K562 (cell line): ENCODE results near the gene SPDYE3. TPM values are rescaled to one million over a fixed set of nuclear protein-coding genes. Genes with fewer than 3 reads are reported as not detected.
"Not testable (repeated sequence)": the region's sequence is repeated elsewhere in the genome, so short reads cannot be mapped to it uniquely, and the experiment has no call there.

Experiments
- ATAC-seq: fragments of 200-7000 bp; cut with Tn5 transposase; 3 replicates; pipeline ENCODE4 v1.9.1; 2020; ENCODE audit warnings: moderate library complexity
- BruUV-seq: library from RNA; stranded (reverse); fragments of 400-500 nt; replicated peaks from 2 replicates; lab custom pipeline; 2021; lab: Mats Ljungman, UMichigan
- CTCF ChIA-PET: fragments of 300-600 bp; formaldehyde crosslinking; extraction: SDS; loops from one replicate; lab custom pipeline; 2021; ENCODE audit warnings: low intra/inter-chr PET ratio; lab: Yijun Ruan, JAX
- POLR2A ChIA-PET: fragments of 300-600, 350-650 bp; sonication (Branson Sonifier 250); formaldehyde crosslinking; extraction: SDS; loops from one replicate; lab custom pipeline; 2021; ENCODE audit warnings: antibody characterized with exemption, inconsistent platforms; lab: Yijun Ruan, JAX
- DNase-seq, 4 experiments: peaks; one replicate each; pipeline versions ENCODE4 v3.0.0 to v3.0.0-alpha.2; 2011 to 2018; ENCODE audit warnings: low spot score in 3 of 4, mixed read lengths in 3 of 4; ENCODE audit errors: extremely low read depth in 1 of 4
- FAIRE-seq: peaks from 2 replicates; lab custom pipeline; 2011; peaks lifted over from hg19 to GRCh38; lab: Jason Lieb, UNC
- H2AFZ ChIP-seq: 2 replicates; pipeline ENCODE4 v1.6.0; 2011; ENCODE audit warnings: low read depth, low read length, control low read depth, inconsistent platforms
- H3K27ac ChIP-seq: fragments of 200-600 bp; 3 replicates; pipeline ENCODE4 v1.8.0; 2011; ENCODE audit warnings: low read depth, mild to moderate bottlenecking, control low read depth, inconsistent platforms, low read length, moderate library complexity, mixed read lengths; ENCODE audit errors: extremely low read depth
- H3K27me3 ChIP-seq, 2 experiments: fragments of 300-600 bp in 1 of 2; 2 replicates in 1 of 2; 3 replicates in 1 of 2; pipeline versions ENCODE4 v1.6.0 to v1.8.0; 2011; ENCODE audit warnings: inconsistent platforms in 2 of 2, low read length in 2 of 2, mild to moderate bottlenecking in 1 of 2, mixed read lengths in 1 of 2, moderate library complexity in 1 of 2; ENCODE audit not compliant: control insufficient read depth in 2 of 2, insufficient read depth in 2 of 2
- H3K36me3 ChIP-seq: fragments of 300-600 bp; 3 replicates; pipeline ENCODE4 v1.8.0; 2011; ENCODE audit warnings: mild to moderate bottlenecking, low read length, inconsistent platforms; ENCODE audit not compliant: control insufficient read depth, insufficient read depth
- H3K4me1 ChIP-seq, 2 experiments: fragments of 200-600 bp in 1 of 2; replicated peaks in 1 of 2; 2 replicates in 1 of 2; 3 replicates in 1 of 2; pipeline versions ENCODE4 v1.5.1 to v1.8.0; 2011; ENCODE audit warnings: inconsistent platforms in 2 of 2, low read length in 2 of 2, mild to moderate bottlenecking in 1 of 2, mixed read lengths in 1 of 2, moderate library complexity in 1 of 2; ENCODE audit not compliant: control insufficient read depth in 2 of 2, insufficient read depth in 2 of 2
- H3K4me2 ChIP-seq: 2 replicates; pipeline ENCODE4 v1.6.1; 2011; ENCODE audit warnings: low read length, control low read depth, inconsistent platforms, mixed read lengths; ENCODE audit not compliant: insufficient read depth
- H3K4me3 ChIP-seq: fragments of 200-600 bp; sonication (generic), shearing (Covaris generic); 2 replicates; pipeline ENCODE4 v1.5.1; 2016; ENCODE audit warnings: control low read depth, inconsistent platforms
- H3K79me2 ChIP-seq: fragments of 200-600 bp; 3 replicates; pipeline ENCODE4 v1.8.0; 2011; ENCODE audit warnings: low read length, inconsistent platforms; ENCODE audit not compliant: control insufficient read depth, insufficient read depth
- H3K9ac ChIP-seq, 2 experiments: 2 replicates each; pipeline versions ENCODE4 v1.6.0 to v1.6.1; 2011; ENCODE audit warnings: low read depth in 2 of 2, low read length in 2 of 2, control low read depth in 1 of 2, inconsistent platforms in 1 of 2, mild to moderate bottlenecking in 1 of 2, mixed read lengths in 1 of 2; ENCODE audit not compliant: insufficient read depth in 1 of 2
- H3K9me1 ChIP-seq: one replicate; pipeline ENCODE4 v1.6.0; 2011; ENCODE audit warnings: inconsistent platforms, mild to moderate bottlenecking, low read length, moderate library complexity; ENCODE audit not compliant: control insufficient read depth, insufficient read depth
- H3K9me3 ChIP-seq: replicated peaks from 2 replicates; pipeline ENCODE4 v1.5.1; 2011; ENCODE audit warnings: low read depth, low read length, inconsistent platforms; ENCODE audit not compliant: control insufficient read depth, insufficient read depth
- H4K20me1 ChIP-seq: replicated peaks from 2 replicates; pipeline ENCODE4 v1.6.1; 2011; ENCODE audit warnings: low read length, inconsistent platforms, mixed read lengths; ENCODE audit not compliant: control insufficient read depth, insufficient read depth
- CBFA2T2 ChIP-seq: fragments of 450-650 bp; conservative IDR thresholded peaks from 2 replicates; pipeline ENCODE4 v1.6.1; 2017; ENCODE audit warnings: mild to moderate bottlenecking
- DACH1 ChIP-seq: fragments of 450-650 bp; IDR thresholded peaks from 2 replicates; pipeline ENCODE4 v1.6.1; 2018; ENCODE audit not compliant: partially characterized antibody
- FOSL1 ChIP-seq: fragments of 200-800 bp; sonication (Bioruptor generic); conservative IDR thresholded peaks from 2 replicates; pipeline ENCODE4 v1.6.1; 2016; ENCODE audit warnings: missing genetic modification characterization, missing compliant biosample characterization
- RBFOX2 ChIP-seq: fragments of 200-400 bp; formaldehyde crosslinking; IDR thresholded peaks from 2 replicates; pipeline ENCODE4 v1.6.1; 2017; ENCODE audit warnings: low read depth, mild to moderate bottlenecking, low read length, moderate library complexity
- ZBTB40 ChIP-seq, 2 experiments: fragments of 450-650 bp in 1 of 2; sonication (generic) in 1 of 2; formaldehyde crosslinking in 1 of 2; IDR thresholded peaks; 2 replicates each; pipeline versions ENCODE4 v1.7.1 to v1.9.0; 2016 to 2022; ENCODE audit warnings: inconsistent platforms in 1 of 2, mild to moderate bottlenecking in 1 of 2, missing genetic modification reagents in 1 of 2
- ZBTB7A ChIP-seq: IDR thresholded peaks from 2 replicates; pipeline ENCODE4 v1.6.1; 2011; ENCODE audit warnings: low read depth, mild to moderate bottlenecking, low read length, moderate library complexity, borderline replicate concordance; ENCODE audit not compliant: control insufficient read depth
- ZFX ChIP-seq: sonication (generic); formaldehyde crosslinking; IDR thresholded peaks from 2 replicates; pipeline ENCODE4 v1.8.0; 2022; ENCODE audit warnings: mild to moderate bottlenecking, missing genetic modification reagents, moderate library complexity
- WGBS: fragments of 100-300 bp; shearing (Covaris generic); methylation state at CpG from one replicate; pipeline ENCODE4 v1.1.6; 2016; ENCODE audit warnings: low coverage, mixed read lengths; ENCODE audit not compliant: insufficient coverage; ENCODE audit errors: missing lambda C conversion rate; 5-methylcytosine and 5-hydroxymethylcytosine counted together
- in situ Hi-C: fragments of 300-500 bp; cut with MboI; formaldehyde crosslinking; loops from 4 replicates; pipeline ENCODE4 v1.15.0; 2018; ENCODE audit warnings: inconsistent platforms, mixed read lengths
- intact Hi-C: fragments of 100-400 bp; cut with micrococcal nuclease; formaldehyde crosslinking; loops from 2 replicates; pipeline ENCODE4 v1.14.2; 2022
- polyA plus RNA-seq, 8 experiments: library from polyadenylated mRNA; depleted of rRNA in 4 of 8; stranded (reverse) in 5 of 8; unstranded in 3 of 8; fragments of >200 nt; fragmentation: Nextera tagmentation in 2 of 8; fragmentation: Illumina TruSeq in 1 of 8; extraction: Ambion mirVana in 2 of 8; extraction: Trizol in 1 of 8; gene quantifications; 2 replicates each; pipeline versions ENCODE4 v1.2.1 to v1.2.3, GENCODE V29; 2011 to 2014; ENCODE audit warnings: inconsistent platforms in 1 of 8, missing spikeins in 1 of 8
- total RNA-seq, 7 experiments: library from RNA; depleted of rRNA in 6 of 7; stranded (reverse); fragments of >200 nt in 6 of 7; fragmentation: Illumina TruSeq in 2 of 7; extraction: Trizol in 2 of 7; gene quantifications; 2 replicates each; pipeline versions ENCODE4 v1.2.1 to v1.2.3, GENCODE V29; 2011 to 2021; ENCODE audit warnings: low replicate concordance in 1 of 7

Gene SPDYE3
- total and polyA plus RNA-seq, 9 of the 15 experiments (the other 6 are each of a cell fraction or from before 2014, with no cell fraction given), result 0.04 to 3.3 (median 1.2) TPM; not detected in 6

DNA sequence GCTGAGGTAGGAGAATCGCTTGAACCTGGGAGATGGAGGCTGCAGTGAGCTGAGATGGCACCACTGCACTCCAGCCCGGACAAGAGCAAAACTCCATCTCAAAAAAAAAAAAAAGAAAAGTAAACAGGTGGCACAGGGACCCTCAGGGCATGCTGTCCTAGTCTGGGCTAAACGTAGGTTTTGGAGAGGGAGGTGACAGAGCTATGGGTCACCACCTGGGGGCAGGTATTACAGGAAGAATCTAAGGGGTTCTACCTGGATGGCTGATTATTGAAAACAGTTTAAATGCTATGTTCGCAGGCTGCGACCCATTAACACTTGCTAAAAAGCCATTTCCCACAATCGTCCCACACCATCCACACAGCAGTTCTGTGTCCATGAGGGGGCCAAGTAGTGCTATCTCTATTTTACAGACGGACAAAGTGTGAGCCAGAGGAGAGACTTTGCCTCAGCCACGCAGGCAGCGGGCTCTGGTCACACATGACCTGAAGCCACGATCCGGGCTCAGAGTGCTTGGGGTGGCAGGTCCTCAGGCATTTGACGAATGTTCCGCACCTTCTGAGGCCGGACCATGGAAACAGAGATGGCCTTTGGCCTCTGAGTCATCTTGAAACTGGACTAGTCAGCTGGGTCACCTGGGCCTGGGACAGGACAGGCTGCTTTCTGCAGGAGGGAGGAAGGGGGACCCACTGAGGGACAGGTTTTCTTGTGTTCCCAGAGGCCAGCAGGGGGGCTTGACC, 38.0 kb upstream of the SPDYE3 start (continued):
- TF ChIP-seq CBFA2T2 (peak; percentile 62), DACH1 (peak; percentile 71)

GRCh38 chr7:100270046-100270918, 37.2 kb upstream of the SPDYE3 start:
- H3K36me3 ChIP-seq; H3K27me3 ChIP-seq; FAIRE-seq; in situ Hi-C loops; DNase-seq; CTCF ChIA-PET; POLR2A ChIA-PET; H4K20me1 ChIP-seq; H3K4me3 ChIP-seq; H3K9me1 ChIP-seq; H2AFZ ChIP-seq; H3K27ac ChIP-seq; H3K9me3 ChIP-seq; H3K79me2 ChIP-seq; H3K9ac ChIP-seq; TF ChIP-seq ZBTB40 (IDR thresholded peaks at IDR 0.05): not testable (repeated sequence)
- WGBS, result 37% methylated on average over 13 of the region's 23 CpGs
- intact Hi-C loops, result loop anchor here (5.0 kb wide), 1 partner anchor 113 kb away; the partner anchor contains the start of gene TRAPPC14
- Histone ChIP-seq H3K4me1 (peaks cover 16 to 37% of the 10 kb centered on the region in 2 experiments), H3K4me2 (peak overlapping the region; percentile 55; the same call in 1 of the 2 replicates)
- peak; percentile 38 for TF ChIP-seq FOSL1 (tag)
- TF ChIP-seq RBFOX2, result 0 out of 2 replicates have a peak, but pooled peaks have one; percentile 14
- peak; percentile 40; the same call in 1 of the 2 replicates for TF ChIP-seq ZBTB40 (CRISPR knock-in tag; IDR thresholded peaks at IDR 0.05)
- TF ChIP-seq ZBTB7A, result 0 out of 2 replicates have a peak, but pooled peaks have one; percentile 4
- 0 out of 2 replicates have a peak, but pooled peaks have one; percentile 22 for TF ChIP-seq ZFX (CRISPR knock-in tag)
- ATAC-seq, result 0 out of 3 replicates have a peak, but pooled peaks have one; percentile 1
- TSS peak; percentile 65 for BruUV-seq
